Esophagus muscularis mucosa (tissue), 4 donors: ENCODE results near the gene MSL2. TPM values are rescaled to one million over a fixed set of nuclear protein-coding genes. Genes with fewer than 3 reads are reported as not detected.
"Not testable (repeated sequence)": the region's sequence is repeated elsewhere in the genome, so short reads cannot be mapped to it uniquely, and the experiment has no call there.

Experiments
- DNase-seq: peaks from one replicate; pipeline ENCODE4 v3.0.0-alpha.2; 2017; ENCODE audit errors: extremely low spot score
- H3K27ac ChIP-seq, 4 donors: fragments of 200-600 bp; sonication (generic); replicated peaks in 1 of 4; 1 replicate in 3 of 4; 2 replicates in 1 of 4; pipeline ENCODE4 v1.5.1; 2016 to 2019; ENCODE audit warnings: mild to moderate bottlenecking in 1 of 4
- H3K27me3 ChIP-seq, 4 donors: fragments of 200-600 bp; sonication (generic); one replicate each; pipeline versions ENCODE4 v1.5.1 to v1.6.0; 2016 to 2019
- H3K36me3 ChIP-seq, 4 donors: fragments of 200-600 bp; sonication (generic); one replicate each; pipeline ENCODE4 v1.5.1; 2016 to 2019
- H3K4me1 ChIP-seq, 4 donors: fragments of 200-600 bp; sonication (generic); one replicate each; pipeline ENCODE4 v1.5.1; 2016 to 2019
- H3K4me3 ChIP-seq, 4 donors: fragments of 200-600 bp; sonication (generic); 1 replicate in 2 of 4; 2 replicates in 2 of 4; pipeline ENCODE4 v1.5.1; 2016 to 2019; ENCODE audit warnings: mild to moderate bottlenecking in 4 of 4, moderate library complexity in 1 of 4
- H3K9me3 ChIP-seq, 4 donors: fragments of 200-600 bp; sonication (generic); 1 replicate in 3 of 4; 2 replicates in 1 of 4; pipeline ENCODE4 v1.5.1; 2016 to 2019
- EP300 ChIP-seq: sonication (generic); formaldehyde crosslinking; IDR thresholded peaks from one replicate; pipeline ENCODE4 v1.6.1; 2017; ENCODE audit warnings: antibody characterized with exemption
- POLR2A ChIP-seq: fragments of 450-650 bp; IDR thresholded peaks from one replicate; pipeline ENCODE4 v1.6.1; 2017; ENCODE audit warnings: antibody characterized with exemption, moderate library complexity, mild to moderate bottlenecking, low read depth
- POLR2AphosphoS5 ChIP-seq, 2 donors: sonication (generic); formaldehyde crosslinking; IDR thresholded peaks; one replicate each; pipeline ENCODE4 v1.6.1; 2017; ENCODE audit warnings: antibody characterized with exemption in 2 of 2
- WGBS: methylation state at CpG from one replicate; pipeline ENCODE4 v1.1.5; 2018; 5-methylcytosine and 5-hydroxymethylcytosine counted together
- intact Hi-C: fragments of 100-400 bp; cut with DNase I; formaldehyde crosslinking; loops from one replicate; pipeline ENCODE4 v1.15.1; 2023
- total RNA-seq, 4 donors: library from RNA; depleted of rRNA; stranded (reverse); fragments of >200 nt; gene quantifications; one replicate each; pipeline versions ENCODE4 v1.1.0 to v1.2.1, GENCODE V29; 2016
- TF ChIP-seq, protein P1 (sequence below), 3 experiments: fragments of 200-600 bp in 2 of 3; fragments of 450-650 bp in 1 of 3; sonication (generic) in 2 of 3; IDR thresholded peaks; one replicate each; pipeline ENCODE4 v1.5.1; 2017 to 2019; ENCODE audit warnings: antibody characterized with exemption in 3 of 3, mild to moderate bottlenecking in 2 of 3, moderate library complexity in 1 of 3

Gene MSL2
- total RNA-seq, 4 donors from 2014 or later = 18.7 to 25.3 (median 23.5) TPM

DNA sequence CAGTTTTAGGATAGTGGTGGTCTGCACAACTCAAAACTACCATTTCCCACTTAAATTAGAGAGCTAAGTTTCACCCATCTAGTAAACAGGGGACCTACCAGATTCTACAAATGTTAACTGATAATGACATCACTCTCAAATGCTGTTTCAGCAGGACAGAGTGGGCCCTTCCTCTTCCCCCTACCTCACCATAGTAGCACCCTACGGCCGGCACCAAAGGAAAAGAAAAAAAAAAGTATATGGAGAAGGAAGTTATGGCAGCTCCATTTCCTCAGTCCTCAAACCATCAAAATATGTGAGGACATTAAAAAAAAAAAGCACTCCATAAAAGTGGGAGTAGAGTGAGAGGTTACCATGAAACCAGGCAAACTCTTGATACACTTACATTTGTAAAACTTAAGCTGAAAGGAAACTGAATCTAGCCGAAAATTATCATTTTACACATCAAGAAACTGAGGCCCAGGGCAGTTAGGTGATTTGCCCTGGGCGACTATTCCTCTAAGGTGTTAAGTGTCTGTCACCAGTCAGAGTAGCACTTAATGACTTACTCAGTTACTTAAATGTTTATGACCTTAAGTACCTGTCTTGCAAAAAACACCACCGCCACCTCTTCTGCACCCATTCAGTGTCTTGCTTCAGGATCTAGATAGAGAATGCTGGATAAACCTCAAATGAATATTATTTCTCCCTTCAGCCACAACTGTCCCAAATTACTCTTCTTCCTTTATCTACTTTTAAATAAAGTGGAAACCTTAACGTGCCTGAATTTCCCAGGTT, 2.7 kb downstream of the MSL2 start:
- Histone ChIP-seq H3K9me3 (no peaks in the 10 kb centered on the region), H3K4me3 (peak overlapping the region; percentile 89 to 95 (median 92)), H3K36me3 (no peaks in the 10 kb centered on the region), H3K27ac (peak overlapping the region; percentile 47 to 100 (median 100)), H3K4me1 (peaks cover 46 to 70% (median 63%) of the 10 kb centered on the region in 4 donors), H3K27me3 (no peaks in the 10 kb centered on the region)
- TF ChIP-seq POLR2AphosphoS5 (IDR thresholded peaks at IDR 0.05) (no peak), POLR2A (no peak)
- intact Hi-C loops = loop anchor here (2.0 to 10.0 kb wide), 4 partner anchors 46 to 671 kb away; partner anchors contain the start of genes NCK1 and PCCB
- no peak for DNase-seq
- WGBS = 3% methylated on average over 6 of the region's 6 CpGs

DNA sequence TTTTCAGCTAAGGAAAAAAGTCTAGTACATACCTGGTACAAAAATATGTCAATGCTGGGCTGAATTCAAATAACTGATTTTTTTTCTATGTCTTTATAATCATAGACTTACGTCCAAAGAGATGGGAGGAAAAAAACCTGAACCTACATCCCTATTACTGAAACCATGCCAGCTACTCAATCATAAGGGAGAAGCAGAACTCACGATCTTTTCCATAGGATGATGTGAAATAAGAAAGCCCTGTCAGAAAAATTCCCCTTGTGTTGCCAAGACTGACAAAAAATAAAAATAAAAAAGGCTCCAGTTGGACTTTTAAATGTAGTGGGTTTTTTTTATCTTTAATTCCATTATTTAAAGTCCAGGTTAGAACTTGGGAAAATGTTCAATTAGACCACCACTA, 3.3 kb downstream of the MSL2 start:
- peaks cover 49 to 70% (median 65%) of the 10 kb centered on the region in 4 donors for H3K4me1 ChIP-seq
- 5% methylated on average over 2 of the region's 2 CpGs for WGBS
- peak overlapping the region; percentile 47 to 100 (median 100) for H3K27ac ChIP-seq
- DNase-seq = no peak
- H3K9me3 ChIP-seq = no peaks in the 10 kb centered on the region
- no peaks in the 10 kb centered on the region for H3K36me3 ChIP-seq
- no peak for TF ChIP-seq POLR2A
- no peak for TF ChIP-seq POLR2AphosphoS5 (IDR thresholded peaks at IDR 0.05)
- TF ChIP-seq, protein P1, sequence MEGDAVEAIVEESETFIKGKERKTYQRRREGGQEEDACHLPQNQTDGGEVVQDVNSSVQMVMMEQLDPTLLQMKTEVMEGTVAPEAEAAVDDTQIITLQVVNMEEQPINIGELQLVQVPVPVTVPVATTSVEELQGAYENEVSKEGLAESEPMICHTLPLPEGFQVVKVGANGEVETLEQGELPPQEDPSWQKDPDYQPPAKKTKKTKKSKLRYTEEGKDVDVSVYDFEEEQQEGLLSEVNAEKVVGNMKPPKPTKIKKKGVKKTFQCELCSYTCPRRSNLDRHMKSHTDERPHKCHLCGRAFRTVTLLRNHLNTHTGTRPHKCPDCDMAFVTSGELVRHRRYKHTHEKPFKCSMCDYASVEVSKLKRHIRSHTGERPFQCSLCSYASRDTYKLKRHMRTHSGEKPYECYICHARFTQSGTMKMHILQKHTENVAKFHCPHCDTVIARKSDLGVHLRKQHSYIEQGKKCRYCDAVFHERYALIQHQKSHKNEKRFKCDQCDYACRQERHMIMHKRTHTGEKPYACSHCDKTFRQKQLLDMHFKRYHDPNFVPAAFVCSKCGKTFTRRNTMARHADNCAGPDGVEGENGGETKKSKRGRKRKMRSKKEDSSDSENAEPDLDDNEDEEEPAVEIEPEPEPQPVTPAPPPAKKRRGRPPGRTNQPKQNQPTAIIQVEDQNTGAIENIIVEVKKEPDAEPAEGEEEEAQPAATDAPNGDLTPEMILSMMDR (IDR thresholded peaks at IDR 0.05) = no peak
- no peak for TF ChIP-seq EP300
- peak overlapping the region; percentile 89 to 95 (median 92) for H3K4me3 ChIP-seq
- intact Hi-C loops = loop anchor here (5.0 to 10.0 kb wide), 3 partner anchors 46 to 672 kb away; partner anchors contain the start of gene NCK1
- H3K27me3 ChIP-seq = no peaks in the 10 kb centered on the region

DNA sequence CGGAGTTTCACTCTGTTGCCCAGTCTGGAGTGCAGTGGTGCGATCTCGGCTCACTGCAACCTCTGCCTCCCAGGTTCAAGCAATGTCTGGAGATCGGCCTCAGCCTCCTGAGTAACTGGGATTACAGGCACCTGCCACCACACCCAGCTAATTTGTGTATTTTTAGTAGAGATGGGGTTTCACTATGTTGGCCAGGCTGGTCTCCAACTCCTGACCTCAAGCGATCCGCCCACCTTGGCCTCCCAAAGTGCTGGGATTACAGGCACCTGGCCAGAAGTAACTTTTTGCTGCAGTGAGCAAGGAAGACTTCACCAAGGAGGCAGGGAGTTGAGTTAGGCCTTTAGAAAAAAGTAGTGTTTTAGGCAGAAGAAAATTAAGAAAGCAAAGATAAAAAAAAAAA, 3.9 kb downstream of the MSL2 start:
- WGBS = 22% methylated on average over 6 of the region's 6 CpGs
- H3K36me3 ChIP-seq = not testable (repeated sequence)
- peak overlapping the region; percentile 47 to 100 (median 100) for H3K27ac ChIP-seq

DNA sequence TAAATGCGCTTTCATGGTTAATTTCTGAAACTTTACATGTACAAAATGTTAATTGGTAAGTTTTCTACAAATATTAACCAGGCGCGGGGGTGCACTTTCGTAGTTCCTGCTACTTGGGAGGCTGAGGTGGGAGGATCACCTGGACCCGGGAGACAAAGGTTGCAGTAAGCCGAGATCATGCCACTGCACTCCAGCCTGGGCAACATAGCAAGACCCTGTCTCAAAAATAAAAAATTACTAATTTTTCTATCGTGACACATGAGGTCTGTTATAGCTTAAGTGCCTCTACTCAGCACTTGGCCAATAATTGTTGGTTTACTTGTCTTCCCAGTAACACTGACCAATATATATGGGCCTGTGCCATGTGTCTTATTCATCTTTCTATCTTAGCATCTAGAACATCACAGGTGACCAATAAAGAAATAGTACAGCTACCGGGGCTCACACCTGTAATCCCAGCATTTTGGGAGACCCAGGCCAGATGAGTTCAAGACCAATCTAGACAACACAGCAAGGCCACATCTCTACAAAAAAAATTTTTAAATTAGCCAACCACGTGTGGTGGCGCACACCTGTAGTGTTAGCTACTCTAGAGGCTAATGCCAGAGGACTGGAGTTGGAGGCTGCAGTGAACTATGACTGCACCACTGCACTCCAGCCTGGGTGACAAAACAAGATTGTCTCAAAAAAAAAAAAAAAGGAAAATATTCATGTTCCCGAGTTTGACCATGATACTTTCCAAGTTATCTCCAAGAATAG, 6.1 kb downstream of the MSL2 start:
- 88% methylated on average over 11 of the region's 11 CpGs for WGBS
- no peak overlapping the region for H3K4me3 ChIP-seq
- DNase-seq = no peak
- H3K9me3 ChIP-seq = no peaks in the 10 kb centered on the region
- H3K4me1 ChIP-seq = peaks cover 64 to 87% (median 82%) of the 10 kb centered on the region in 4 donors
- H3K27ac ChIP-seq = no peak overlapping the region
- H3K36me3 ChIP-seq = no peaks in the 10 kb centered on the region
- intact Hi-C loops = loop anchor here (5.0 to 10.0 kb wide), 3 partner anchors 43 to 675 kb away; partner anchors contain the start of gene NCK1
- H3K27me3 ChIP-seq = no peaks in the 10 kb centered on the region
- TF ChIP-seq, protein P1 (IDR thresholded peaks at IDR 0.05) = no peak
- TF ChIP-seq EP300 = no peak
- TF ChIP-seq POLR2AphosphoS5 (IDR thresholded peaks at IDR 0.05) = no peak
- TF ChIP-seq POLR2A = no peak

More for the DNA sequence above, 3.9 kb downstream of the MSL2 start:
- intact Hi-C loops = loop anchor here (5.0 to 10.0 kb wide), 3 partner anchors 45 to 673 kb away; partner anchors contain the start of gene NCK1
- DNase-seq, H3K27me3 ChIP-seq, H3K9me3 ChIP-seq: not testable (repeated sequence)
- H3K4me1 ChIP-seq = peaks cover 50 to 70% (median 65%) of the 10 kb centered on the region in 4 donors
- peak overlapping the region; percentile 89 to 95 (median 92) for H3K4me3 ChIP-seq
- TF ChIP-seq POLR2AphosphoS5 (IDR thresholded peaks at IDR 0.05) = peak in 1 of 2 donors; percentile 11

DNA sequence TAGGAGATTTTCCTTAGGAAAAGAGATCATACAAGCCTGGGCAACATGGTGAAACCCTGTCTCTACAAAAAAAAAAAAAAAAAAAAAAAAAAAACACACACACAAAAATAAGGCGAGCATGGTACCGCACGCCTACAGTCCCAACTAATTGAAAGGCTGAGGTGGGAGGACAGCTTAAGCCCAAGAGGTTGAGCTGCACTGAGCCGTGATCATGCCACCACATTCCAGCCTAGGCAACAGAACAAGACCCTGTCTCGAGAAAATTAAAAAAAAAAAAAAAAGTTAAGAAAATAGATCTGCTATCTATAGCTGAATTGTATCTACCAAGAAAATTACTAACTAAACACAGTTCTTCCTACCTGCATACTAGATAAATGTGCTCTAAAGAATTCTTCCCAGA, 7.1 kb downstream of the MSL2 start:
- Histone ChIP-seq H3K36me3 (no peaks in the 10 kb centered on the region), H3K9me3 (no peaks in the 10 kb centered on the region), H3K4me1 (peaks cover 64 to 97% (median 91%) of the 10 kb centered on the region in 4 donors), H3K27ac (no peak overlapping the region), H3K27me3 (no peaks in the 10 kb centered on the region), H3K4me3 (no peak overlapping the region)
- intact Hi-C loops = no loop called here
- DNase-seq = no peak
- WGBS = 98% methylated on average over 5 of the region's 5 CpGs
- no peak for TF ChIP-seq POLR2A
- no peak for TF ChIP-seq POLR2AphosphoS5 (IDR thresholded peaks at IDR 0.05)
- TF ChIP-seq EP300 = no peak
- TF ChIP-seq, protein P1 (IDR thresholded peaks at IDR 0.05) = no peak
